CD4-positive, alpha-beta T cell treated with Interleukin-4 for 1 hour (primary cell): Measurements from ENCODE around the gene CDK2AP2.
"Not testable (repeated sequence)": the region's sequence is repeated elsewhere in the genome, so short reads cannot be mapped to it uniquely, and the experiment has no call there.

Experiments
- DNase-seq, 2 donors: peaks; one replicate each; pipeline ENCODE4 v3.0.0-alpha.2; 2020 to 2022

CDK2AP2 gene

DNA sequence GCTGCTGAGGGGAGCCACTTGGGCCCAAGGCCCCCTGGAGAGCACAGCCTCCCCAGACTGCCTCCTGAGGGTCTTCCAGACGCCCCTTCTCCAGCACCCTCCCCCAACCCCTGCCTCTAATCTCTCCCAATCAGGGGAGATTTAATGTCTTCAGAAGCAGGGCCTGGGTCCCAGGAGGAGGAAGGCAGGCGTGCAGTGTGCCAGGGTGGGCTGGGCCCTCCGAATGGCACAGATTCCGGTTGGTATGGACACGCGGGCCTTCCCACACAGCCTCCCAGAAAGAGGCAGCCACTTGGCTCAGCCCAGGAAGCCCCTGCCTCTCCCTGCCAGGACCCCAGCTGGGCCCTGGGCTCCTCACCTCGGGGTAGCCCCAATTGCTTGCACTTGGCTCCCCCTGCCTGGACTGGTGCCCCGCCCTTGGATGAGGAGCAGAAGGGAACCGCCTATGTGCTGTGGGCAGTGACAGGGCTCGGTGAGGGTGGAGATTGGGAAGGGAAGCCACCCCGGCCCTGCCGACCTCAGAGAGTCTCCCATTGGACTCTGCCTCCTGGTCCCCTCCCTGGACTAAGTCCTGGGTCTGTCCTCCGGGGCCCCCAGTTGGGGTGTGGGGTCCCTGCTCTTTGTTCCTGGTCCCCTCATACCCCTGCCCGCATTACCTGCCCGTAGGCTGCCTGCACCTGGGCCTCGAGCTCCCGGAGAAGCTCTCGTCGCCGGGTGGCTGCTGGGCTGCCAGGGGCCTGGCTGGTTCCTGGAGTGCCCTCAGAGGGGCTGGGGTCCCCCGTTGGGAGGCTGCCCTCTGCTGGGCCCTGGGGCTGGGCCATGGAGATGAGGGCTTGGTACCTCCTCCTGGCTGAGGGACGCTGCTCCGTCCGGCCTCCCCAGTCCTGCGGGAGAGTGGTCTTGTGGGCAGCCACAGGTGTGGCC, 15.9 kb upstream of the CDK2AP2 start:
- DNase-seq = no peak

DNA sequence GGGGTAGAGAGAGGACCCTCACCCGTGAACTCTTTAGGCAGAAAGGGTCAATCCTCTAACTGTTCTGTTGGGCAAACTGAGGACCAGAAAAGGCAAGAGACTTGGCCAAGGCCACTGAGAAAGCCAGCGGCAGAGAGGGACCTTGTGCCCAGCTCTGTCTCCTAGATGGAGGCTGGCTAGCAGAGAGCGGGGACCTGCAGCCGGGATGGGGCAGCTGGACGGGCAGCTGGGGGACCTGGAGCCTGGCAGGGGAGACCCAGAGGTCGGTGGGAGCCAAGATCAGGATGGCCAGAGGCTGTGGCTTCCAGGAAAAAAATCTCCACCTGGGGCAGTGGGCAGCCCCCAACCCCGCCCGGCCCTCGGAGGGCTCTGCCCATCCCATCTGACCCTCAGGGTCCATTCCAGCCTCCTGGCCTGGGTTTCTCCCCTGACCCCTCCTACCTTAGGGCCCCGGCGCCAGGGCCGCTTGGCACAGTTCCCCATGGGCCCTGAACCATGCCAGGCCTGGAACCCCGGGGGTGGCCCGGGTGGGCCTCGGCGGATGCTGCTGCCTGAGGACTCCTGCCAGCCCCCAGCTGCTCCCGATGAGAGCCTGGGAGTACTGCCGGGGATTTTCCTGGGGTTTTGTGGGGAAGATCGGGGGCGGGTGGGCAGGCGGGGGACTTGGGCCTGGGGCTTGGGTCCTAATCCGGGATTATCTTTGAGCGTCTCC, 15.0 kb upstream of the CDK2AP2 start, which contains the start of gene CABP2:
Gene CABP2 (minus strand): TSS at position 603 of the 712 bp plus-strand sequence. CDS start 120 bp downstream, at position 483.
- DNase-seq = no peak

DNA sequence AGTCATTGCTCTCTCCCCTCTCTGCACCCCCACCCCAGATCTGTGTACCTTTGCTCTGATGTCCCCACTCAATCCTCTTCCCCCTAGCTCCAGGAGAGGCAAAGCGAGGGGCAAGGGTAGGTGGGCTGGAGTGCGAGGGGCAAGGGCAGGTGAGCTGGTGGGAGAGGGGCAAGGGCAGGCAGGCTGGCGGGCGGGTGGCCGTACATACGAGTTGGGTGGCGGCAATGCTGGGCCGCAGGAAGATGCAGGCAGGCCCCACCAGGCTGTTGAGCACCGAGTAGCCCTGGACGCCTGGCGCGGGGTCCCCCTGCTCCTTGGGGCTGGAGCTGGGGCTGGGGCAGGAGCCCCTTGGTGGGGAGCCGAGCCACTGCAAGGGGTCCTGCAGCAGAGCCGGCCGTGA, 14.4 kb upstream of the CDK2AP2 start:
- DNase-seq = no peak

DNA sequence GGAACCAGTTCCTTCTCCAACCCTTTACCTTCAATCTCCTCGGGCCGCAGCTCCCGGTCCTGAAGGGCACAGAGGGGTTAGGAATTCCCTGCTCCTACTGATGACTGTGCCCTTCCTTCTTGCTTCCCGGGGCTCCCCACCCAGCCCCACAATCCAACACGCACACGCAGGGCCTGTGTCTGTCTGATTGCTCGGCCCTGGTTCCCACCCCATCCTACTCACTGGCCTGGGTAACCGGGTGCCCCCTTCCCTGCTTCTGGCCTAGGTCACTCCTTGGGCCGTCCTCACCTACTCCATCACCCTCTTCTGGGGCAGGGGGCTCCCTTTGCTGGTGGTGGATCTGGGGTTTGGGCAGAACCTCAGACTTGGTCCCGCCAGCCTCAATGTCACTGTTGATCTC, 14.0 kb upstream of the CDK2AP2 start:
- DNase-seq = no peak

DNA sequence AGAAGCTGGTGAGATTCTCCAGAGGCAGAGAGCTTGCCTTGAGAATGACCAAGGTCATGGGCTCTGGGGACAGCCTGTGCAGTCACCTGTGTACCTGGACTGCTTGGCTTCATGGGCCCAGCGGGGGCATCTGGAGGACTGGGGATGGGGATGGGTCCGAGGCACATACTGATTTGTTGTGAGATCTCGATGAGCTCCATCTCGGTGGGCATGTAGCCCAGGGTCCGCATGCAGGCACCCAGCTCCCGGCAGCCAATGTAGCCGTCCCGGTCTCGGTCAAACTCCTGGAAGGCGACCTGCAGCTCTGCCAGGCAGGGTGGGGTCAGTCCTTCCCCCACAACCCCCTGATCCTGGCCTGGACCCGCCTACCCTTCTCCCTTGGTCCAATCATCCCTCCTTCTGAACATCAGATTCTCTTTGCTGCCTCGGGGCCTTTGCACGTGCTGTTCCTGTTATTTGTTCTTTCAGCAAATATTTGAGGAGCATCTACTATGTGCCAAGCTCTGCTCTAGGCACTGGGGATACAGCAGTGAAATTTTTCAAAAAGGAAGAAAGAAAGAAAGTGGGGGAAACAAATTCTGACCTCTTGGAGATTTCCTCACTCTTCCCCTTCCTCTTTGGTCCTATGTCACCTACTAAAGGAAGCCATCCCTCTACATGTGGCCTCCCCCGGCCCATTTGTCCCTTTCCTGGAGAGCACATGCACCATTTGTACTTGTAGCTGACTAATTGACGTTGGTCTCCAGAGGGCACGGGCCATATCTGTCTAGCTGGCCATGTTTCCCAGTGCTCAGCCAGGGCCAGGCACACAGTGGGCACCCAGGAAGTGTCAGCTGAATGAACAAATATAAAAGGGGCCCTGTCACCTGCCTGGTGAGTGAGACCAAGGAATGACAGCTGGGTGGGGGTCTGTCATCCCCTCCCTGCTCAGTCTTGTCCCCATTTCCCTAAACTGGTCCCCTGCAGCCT, 13.2 kb upstream of the CDK2AP2 start:
- DNase-seq = no peak

DNA sequence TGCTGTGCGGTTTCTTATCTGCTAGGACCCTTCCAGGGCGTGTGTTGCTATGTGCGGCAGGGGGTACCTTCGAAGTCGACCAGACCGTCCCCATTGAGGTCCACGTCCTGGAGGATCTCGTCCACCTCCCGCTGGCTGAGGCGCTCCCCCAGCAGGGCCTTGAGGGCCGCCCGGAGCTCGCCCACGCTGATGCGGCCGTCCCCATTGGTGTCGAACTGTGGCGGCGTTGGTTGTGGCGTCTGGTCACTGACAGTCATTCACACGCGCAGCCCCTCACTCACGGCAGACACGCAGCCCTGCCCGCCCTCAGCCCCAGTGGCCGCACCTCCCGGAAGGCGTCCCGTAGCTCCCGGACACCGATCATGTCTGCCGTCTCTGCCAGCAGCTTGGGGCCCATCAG, 11.8 kb upstream of the CDK2AP2 start:
- no peak for DNase-seq

DNA sequence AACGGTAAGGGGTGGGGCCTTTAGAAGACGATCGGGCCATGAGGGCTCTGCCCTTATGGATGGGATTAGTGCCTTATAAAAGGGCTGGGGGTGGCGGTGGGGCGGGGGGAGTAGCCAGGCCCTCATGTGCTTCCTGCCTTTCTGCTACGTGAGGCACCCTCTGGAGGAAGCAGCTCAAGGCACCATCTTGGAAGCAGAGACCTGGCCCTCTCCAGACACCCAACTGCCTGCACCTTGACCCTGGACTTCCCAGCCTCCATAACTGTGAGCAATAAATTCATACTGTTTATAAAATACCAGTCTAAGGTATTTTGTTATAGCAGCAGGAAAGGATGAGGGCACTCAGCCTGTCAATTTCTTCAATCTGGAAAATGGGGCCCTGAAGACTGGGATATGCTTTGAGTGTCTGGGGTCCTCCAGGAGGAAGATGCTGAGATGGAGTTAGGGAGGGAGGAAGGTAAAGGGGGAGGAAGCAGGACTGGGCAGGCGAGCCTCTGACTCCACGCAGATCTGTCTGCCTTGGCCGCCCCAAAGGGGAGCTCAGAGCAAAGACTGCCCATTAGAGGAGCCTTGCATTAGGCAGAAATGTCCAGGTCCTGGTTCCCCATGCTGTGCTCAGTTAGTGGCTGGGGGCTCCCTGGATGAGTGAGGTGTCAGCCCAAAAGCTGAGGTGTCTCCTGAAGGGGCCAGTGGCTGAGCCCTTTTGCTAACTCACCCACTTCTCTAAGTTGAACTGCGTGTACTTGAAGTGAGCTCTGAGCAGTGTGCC, 10.0 kb upstream of the CDK2AP2 start:
- no peak for DNase-seq

DNA sequence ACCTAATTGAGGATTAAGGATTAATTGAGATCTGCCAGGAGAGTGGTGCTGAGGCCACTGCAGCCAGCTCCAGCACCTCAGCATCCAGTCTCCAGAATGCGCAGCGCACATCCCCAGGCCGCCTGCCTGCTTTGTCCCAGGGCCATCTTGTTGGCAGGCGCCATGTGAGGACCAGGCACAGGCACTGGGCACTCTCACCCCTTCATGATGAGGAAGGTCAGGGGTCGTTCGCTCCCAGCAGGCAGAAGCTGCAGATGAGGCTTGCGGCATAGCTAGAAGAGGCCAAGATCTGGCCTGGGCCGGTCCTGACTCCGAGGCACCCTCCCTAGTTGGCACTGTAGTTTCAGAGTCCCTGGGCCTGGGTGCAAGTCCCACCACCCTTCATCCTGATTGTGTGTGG, 8.8 kb upstream of the CDK2AP2 start:
- no peak for DNase-seq

DNA sequence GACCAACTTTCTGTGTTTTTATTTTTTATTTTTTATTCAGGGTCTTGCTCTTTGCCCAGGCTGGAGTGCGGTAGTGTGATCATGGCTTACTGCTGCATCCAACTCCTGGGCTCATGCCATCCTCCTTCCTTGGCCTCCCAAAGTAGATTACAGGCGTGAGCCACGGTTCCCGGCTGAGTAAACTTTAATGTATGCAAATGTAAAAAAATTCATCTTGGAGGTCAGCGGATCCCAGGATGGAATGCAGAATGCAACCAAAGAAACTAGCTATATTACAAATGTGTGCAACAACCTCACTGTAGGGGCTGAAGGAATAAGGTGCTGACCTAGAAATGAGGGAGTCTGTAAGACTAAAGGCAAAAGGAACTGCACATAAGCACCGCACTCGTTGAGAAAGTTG, 6.2 kb upstream of the CDK2AP2 start:
- no peak for DNase-seq

DNA sequence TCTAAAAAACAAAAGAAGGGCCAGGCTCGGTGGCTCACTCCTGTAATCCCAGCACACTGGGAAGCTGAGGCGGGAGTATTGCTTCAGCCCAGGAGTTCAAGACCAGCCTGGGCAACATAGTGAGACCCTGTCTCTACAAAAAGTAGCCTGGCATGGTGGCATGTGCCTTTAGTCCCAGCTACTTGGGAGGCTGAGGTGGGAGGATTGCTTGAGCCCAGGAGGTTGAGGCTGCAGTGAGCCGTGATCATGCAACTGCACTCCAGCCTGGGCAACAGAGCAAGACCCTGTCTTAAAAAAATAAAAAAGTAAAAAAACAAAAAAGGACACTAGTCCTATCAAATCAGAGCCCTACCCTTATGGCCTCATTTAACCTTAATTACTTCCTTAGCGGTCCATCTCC, 3.6 kb upstream of the CDK2AP2 start:
- DNase-seq = not testable (repeated sequence)

DNA sequence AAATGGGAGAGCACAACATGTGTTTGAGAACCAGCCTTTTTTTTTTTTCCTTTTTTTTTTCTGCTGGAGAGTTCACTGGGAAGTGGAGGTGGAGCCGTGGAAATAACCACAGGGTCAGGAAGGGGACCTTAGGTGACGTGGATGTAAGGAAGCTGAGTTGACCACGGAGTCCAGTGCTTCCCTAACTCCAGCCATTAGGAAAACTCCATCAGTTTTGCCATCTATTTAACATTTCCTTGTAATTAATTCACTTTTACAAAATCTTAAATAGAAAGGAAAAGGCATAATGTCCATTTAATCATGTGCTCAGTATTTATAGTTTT, 2.0 kb upstream of the CDK2AP2 start:
- no peak for DNase-seq

DNA sequence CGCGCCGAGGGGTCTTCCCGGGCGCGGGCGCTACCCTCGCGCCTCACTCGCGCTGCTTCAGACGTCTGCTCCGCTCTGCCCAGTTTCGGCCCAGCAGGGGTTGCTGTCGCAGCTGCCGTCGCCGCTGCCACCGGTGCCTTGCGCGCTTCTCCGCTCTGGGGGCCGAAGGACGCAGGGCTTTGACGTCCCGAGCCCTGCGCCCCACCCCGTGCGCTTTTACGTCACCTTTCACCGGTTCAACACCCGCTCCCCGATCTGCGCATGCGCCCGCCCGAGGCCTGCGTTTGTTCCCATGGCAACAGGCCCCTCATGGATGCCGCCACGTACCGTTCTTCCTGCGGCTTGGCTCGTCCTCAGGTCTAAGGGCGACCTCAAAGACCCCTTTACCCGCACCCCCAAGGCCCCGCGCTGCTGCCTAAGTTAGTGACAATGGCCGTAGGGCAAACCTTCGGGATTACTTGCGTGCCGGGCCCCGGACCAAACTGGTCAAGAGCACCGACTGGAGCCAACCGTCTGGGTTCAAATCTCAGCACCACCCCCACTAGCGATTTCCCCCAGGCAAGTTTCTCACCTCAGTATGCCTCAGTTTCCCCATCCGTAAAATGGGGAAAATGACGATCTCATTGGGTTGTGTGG, 642 bp upstream of the CDK2AP2 start:
- DNase-seq = peak; percentile 98

DNA sequence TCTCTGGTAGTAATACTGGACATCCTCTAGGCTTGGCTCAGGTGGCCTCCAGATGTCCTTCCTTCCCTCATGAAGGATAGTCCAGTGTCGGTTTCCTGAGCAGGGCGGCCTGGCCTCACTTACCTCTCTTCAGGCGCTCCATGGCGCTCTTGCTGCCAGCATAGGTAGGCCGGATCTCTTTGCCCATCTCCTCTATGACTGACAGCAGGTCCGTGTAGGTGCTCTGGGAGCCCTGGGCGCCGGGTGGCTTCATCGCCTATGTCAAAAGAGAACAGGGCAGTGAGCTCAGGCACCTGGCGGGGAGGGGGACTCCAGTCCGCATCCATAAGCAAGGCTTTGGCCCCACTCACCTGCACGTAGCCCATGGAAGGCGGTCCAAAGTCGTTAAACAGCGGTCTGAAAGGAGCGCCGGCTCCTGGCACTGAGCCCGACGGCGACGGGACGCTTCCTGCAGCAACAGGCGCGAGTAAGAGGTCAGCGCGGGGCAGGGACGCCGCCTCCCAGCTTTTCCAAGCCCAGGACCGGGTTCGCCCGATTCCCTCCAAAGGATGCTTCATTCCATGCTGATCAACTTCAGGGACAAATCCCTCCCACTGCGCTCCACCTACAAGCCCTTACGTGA, 609 bp downstream of the CDK2AP2 start:
- DNase-seq = no peak

DNA sequence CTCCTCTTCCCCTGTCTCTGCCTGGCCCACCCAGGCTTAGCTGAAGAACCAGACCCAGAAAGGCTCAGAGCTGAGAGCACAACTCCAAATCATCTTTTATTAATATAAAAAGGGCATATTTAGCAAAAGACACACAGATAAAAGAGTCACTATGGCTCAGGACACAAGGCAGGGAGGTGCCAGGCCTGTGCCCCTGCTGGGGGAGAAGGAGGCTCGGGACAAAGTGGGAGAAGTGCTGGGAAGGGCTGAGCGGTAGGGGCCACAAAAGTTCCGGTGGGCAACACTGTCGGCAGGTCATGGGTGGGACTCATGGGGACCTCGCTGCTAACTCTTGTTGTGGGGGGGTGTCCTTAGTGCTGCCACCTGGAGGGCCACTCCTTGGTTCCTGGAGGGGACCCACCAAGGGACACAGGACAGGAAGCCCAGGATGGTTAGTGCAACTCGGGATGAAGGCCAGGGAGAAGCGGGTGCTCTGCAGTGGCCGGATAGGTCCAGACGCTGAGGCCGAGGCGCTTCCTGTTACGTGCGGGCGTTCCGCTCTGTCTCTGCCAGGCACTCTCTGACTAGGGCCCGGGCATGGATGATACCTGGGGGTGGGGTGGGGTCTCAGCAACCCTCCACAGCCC, 1.4 kb downstream of the CDK2AP2 start:
- no peak for DNase-seq

DNA sequence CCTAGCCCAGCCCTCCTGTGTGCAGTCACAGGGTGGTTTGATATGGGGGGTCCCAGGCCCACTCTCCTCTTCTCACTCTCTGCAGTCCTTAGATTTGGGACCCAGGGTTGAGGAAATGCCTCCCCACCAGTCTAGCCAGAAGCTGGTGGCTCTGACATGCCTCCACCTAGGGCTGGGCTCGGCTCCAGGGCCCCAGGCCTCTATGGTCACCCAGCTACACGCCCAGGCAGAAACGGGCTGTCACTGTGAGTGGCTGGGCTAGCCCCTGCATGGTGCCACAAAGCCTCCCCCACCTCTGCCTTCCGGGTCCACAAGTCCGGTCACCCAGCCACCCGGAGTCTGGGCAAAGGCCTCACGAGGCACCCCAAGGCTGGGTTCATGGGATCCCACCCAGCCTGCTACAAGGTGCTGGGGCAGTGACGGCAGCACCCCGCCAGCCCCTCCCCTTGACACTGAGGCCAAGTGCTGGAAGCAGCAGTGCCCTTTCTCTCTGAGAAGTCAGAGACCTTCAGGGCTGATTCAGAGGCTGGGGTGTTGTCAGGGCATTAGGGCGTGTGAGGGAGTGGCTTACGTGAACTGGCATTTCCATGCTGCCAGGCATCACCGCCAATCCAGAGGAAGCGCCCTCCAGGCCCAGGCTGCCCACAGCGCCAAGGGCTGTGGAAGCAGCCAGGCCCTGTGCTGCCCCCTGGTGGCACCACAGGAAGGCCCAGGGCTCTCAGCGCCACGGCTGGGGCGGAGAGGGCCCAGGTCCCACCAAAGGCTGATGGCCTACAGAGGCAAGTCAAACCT, 2.2 kb downstream of the CDK2AP2 start:
- DNase-seq = peak; percentile 92

DNA sequence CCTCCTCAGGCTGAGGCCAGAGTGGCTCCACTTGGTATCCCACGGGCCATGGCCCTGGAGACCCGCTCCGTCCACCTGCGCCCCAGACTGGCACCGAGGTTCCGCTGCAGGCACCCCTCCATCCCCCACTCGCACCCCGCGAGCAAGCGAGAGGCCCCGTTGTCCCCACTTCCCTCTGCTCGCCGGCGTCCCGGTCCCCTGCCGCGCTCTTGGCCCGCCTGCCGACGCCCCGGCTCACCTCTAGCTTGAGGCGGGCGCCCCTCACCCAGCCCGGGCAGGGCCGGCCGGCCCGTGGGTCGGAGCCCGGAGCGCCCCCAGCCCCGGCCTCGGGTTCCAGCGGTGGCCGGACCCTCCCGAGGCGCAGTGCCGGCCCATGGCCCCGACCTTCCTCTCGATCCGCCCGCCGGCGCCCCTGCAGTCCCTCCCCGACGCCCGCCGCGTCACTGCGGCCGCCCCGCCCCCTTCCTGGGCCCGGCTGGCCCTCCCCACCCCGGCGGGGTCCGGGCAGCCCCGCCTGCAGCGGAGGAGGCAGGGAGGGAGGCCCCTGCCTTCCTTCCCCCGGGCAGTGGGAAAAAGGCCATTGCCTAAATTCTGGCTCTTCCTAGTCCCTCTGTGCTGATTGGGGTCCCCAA, 2.9 kb downstream of the CDK2AP2 start, which contains the start of gene PITPNM1:
Gene PITPNM1 (minus strand): TSS at position 414 of the 632 bp plus-strand sequence. CDS start 1,183 bp downstream, outside the sequence.
- peak; percentile 73 to 76 for DNase-seq

DNA sequence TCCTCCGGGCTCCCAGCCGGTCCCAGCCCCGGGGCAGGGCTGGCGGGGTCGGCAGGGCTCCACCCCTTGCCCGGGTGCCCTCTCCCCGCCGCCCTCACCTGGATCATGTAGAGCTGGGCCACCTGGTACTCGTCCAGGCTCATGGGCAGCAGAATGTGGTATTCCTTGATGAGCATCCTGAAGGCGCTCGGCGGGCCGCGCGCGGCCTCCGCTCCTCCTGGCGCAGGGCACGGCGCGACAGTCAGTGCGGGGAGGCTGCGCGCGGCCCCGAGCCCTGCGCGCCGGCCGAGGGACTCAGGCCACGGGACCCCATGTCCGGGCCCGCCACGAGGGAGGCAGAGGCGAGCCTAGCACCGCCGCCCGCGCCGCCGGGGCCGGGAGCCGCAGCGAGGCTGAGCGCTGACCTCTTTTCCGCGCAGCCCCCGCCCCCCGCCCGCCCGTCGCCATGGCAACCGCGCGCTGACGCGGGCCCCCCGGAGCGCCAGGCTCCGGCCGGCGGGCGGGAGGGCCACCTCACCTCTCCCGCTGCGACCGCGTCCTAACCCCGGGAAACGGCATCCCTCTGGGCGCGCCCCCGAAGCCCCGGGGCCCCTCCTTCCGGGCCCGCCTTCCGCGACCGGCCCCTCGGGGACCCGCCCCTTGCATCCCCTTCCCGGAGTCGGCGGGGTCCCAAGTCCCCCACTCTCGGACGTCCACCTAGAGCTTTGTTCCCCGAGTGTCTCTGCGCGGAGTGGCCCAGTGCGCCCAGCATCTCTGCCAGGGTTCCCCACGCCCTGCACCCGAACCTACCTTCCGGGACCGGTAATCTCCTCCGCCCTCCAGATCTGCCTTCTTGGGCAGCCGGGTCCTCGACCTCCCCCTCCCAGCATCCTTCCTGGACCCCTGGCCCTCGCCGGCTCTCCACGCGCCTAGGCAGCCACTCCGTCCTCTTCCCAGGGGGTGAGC, 3.7 kb downstream of the CDK2AP2 start:
- peak in 1 of 2 donors; percentile 44 for DNase-seq
